Caco-2 (cell line): ENCODE measurements around the gene GAK. TPM values are rescaled to one million over a fixed set of nuclear protein-coding genes. Genes with fewer than 3 reads are reported as not detected.

Experiments used
- BruUV-seq: library from RNA; stranded (reverse); fragments of 400-500 nt; replicated peaks from 2 replicates; lab custom pipeline; 2021; lab: Mats Ljungman, UMichigan
- CTCF ChIA-PET: fragments of 300-600 bp; sonication (Branson Sonifier 250); formaldehyde crosslinking; loops from one replicate; lab custom pipeline; 2022; ENCODE audit warnings: antibody characterized with exemption; lab: Charles Lee
- POLR2A ChIA-PET: fragments of 300-600 bp; sonication (Branson Sonifier 250); formaldehyde crosslinking; loops from one replicate; lab custom pipeline; 2022; ENCODE audit warnings: antibody characterized with exemption; lab: Charles Lee
- DNase-seq, 2 experiments: peaks; one replicate each; pipeline versions ENCODE4 v3.0.0 to v3.0.0-alpha.2; 2020 to 2022
- H3K27me3 ChIP-seq: replicated peaks from 2 replicates; pipeline ENCODE4 v1.6.0; 2011; ENCODE audit warnings: low read length; ENCODE audit not compliant: control insufficient read depth, insufficient read depth
- H3K36me3 ChIP-seq: 2 replicates; pipeline ENCODE4 v1.5.1; 2011; ENCODE audit warnings: low read length; ENCODE audit not compliant: control insufficient read depth, insufficient read depth
- H3K4me1 ChIP-seq: fragments of 250-450 bp; sonication (Bioruptor Pico); 2 replicates; pipeline ENCODE4 v1.5.1; 2020; ENCODE audit warnings: mild to moderate bottlenecking
- H3K4me3 ChIP-seq: 2 replicates; pipeline ENCODE4 v1.5.1; 2011; ENCODE audit warnings: low read depth, mild to moderate bottlenecking, control low read depth, low read length
- H3K9me3 ChIP-seq: fragments of 250-450 bp; sonication (Bioruptor Pico); 2 replicates; pipeline ENCODE4 v1.5.1; 2020; ENCODE audit warnings: mild to moderate bottlenecking, moderate library complexity
- H3K27ac Mint-ChIP-seq: one replicate; pipeline ENCODE4 v1.8.0; 2022; ENCODE audit warnings: mixed read lengths; ENCODE audit not compliant: unreplicated experiment
- H3K27me3 Mint-ChIP-seq: one replicate; pipeline ENCODE4 v1.8.0; 2022; ENCODE audit warnings: mixed read lengths; ENCODE audit not compliant: insufficient read depth, unreplicated experiment
- H3K36me3 Mint-ChIP-seq: one replicate; pipeline ENCODE4 v1.8.0; 2022; ENCODE audit warnings: mild to moderate bottlenecking, mixed read lengths; ENCODE audit not compliant: insufficient read depth, unreplicated experiment
- H3K4me1 Mint-ChIP-seq: one replicate; pipeline ENCODE4 v1.8.0; 2022; ENCODE audit warnings: low read depth, mixed read lengths; ENCODE audit not compliant: unreplicated experiment
- H3K4me3 Mint-ChIP-seq: one replicate; pipeline ENCODE4 v1.8.0; 2022; ENCODE audit warnings: mild to moderate bottlenecking, moderate library complexity, mixed read lengths; ENCODE audit not compliant: unreplicated experiment
- H3K9me3 Mint-ChIP-seq: one replicate; pipeline ENCODE4 v1.8.0; 2022; ENCODE audit warnings: mixed read lengths; ENCODE audit not compliant: unreplicated experiment
- CTCF ChIP-seq, 2 experiments: fragments of 200-600 bp in 1 of 2; IDR thresholded peaks; 1 replicate in 1 of 2; 2 replicates in 1 of 2; pipeline versions ENCODE4 v1.5.1 to v1.8.0; 2011 to 2022; ENCODE audit warnings: antibody characterized with exemption in 1 of 2, control low read depth in 1 of 2, inconsistent platforms in 1 of 2, low read depth in 1 of 2, low read length in 1 of 2, mild to moderate bottlenecking in 1 of 2, moderate library complexity in 1 of 2; ENCODE audit not compliant: insufficient read depth in 1 of 2, severe bottlenecking in 1 of 2, unreplicated experiment in 1 of 2
- intact Hi-C: fragments of 100-400 bp; cut with micrococcal nuclease; formaldehyde crosslinking; loops from one replicate; pipeline ENCODE4 v1.10.0; 2022; ENCODE audit not compliant: unreplicated experiment
- total RNA-seq: library from RNA; stranded (reverse); gene quantifications from 2 replicates; pipeline ENCODE4 v1.2.3, GENCODE V29; 2022

The GAK gene
- total RNA-seq, 1 experiment from 2014 or later, result 126 TPM

- no peak overlapping the region for H3K4me3 ChIP-seq
Observed at GRCh38 chr4:885353-885752, 46.8 kb downstream of the GAK start.

GRCh38 chr4:884896-885295 is 47.2 kb downstream of the GAK start:
- intact Hi-C loops, result no loop called here
- Mint-ChIP-seq H3K4me3 (no peak overlapping the region), H3K27me3 (no peaks in the 10 kb centered on the region), H3K9me3 (no peaks in the 10 kb centered on the region), H3K27ac (no peak overlapping the region), H3K4me1 (no peaks in the 10 kb centered on the region), H3K36me3 (peaks cover 39% of the 10 kb centered on the region)
- Histone ChIP-seq H3K9me3 (no peaks in the 10 kb centered on the region), H3K36me3 (peaks cover 4% of the 10 kb centered on the region), H3K4me3 (no peak overlapping the region), H3K4me1 (no peaks in the 10 kb centered on the region), H3K27me3 (no peaks in the 10 kb centered on the region)
- ChIA-PET POLR2A (no interaction called here), CTCF (no interaction called here)
- TF ChIP-seq CTCF (IDR thresholded peaks at IDR 0.05; ENCODE audit: insufficient read depth in 1 of 2, low read depth in 1 of 2, low read length in 1 of 2, severe bottlenecking in 1 of 2, unreplicated experiment in 1 of 2), result no peak
- DNase-seq, result no peak
- BruUV-seq, result no TSS peak

More at GRCh38 chr4:885353-885752, 46.8 kb downstream of the GAK start:
- POLR2A ChIA-PET, result no interaction called here
- H3K27me3 Mint-ChIP-seq, result no peaks in the 10 kb centered on the region
- H3K36me3 Mint-ChIP-seq, result peaks cover 35% of the 10 kb centered on the region
- Histone ChIP-seq H3K27me3 (no peaks in the 10 kb centered on the region), H3K9me3 (no peaks in the 10 kb centered on the region), H3K36me3 (peaks cover 4% of the 10 kb centered on the region), H3K4me1 (no peaks in the 10 kb centered on the region)
- CTCF ChIA-PET, result no interaction called here
- intact Hi-C loops, result no loop called here
- TF ChIP-seq CTCF (IDR thresholded peaks at IDR 0.05; ENCODE audit: insufficient read depth in 1 of 2, low read depth in 1 of 2, low read length in 1 of 2, severe bottlenecking in 1 of 2, unreplicated experiment in 1 of 2), result no peak
- H3K27ac Mint-ChIP-seq, result no peak overlapping the region
- no peak overlapping the region for H3K4me3 Mint-ChIP-seq
- DNase-seq, result no peak
- no peaks in the 10 kb centered on the region for H3K4me1 Mint-ChIP-seq
- H3K9me3 Mint-ChIP-seq, result no peaks in the 10 kb centered on the region
- BruUV-seq, result no TSS peak

GRCh38 chr4:884259-884658 is 47.9 kb downstream of the GAK start:
- H3K36me3 ChIP-seq, result peaks cover 4% of the 10 kb centered on the region
- no peaks in the 10 kb centered on the region for H3K27me3 ChIP-seq
- ChIA-PET CTCF (no interaction called here), POLR2A (no interaction called here)
- BruUV-seq, result no TSS peak
- DNase-seq, result no peak
- no peaks in the 10 kb centered on the region for H3K9me3 ChIP-seq
- H3K4me1 Mint-ChIP-seq, result no peaks in the 10 kb centered on the region
- H3K4me3 ChIP-seq, result no peak overlapping the region
- H3K27me3 Mint-ChIP-seq, result no peaks in the 10 kb centered on the region
- H3K9me3 Mint-ChIP-seq, result no peaks in the 10 kb centered on the region
- no peak overlapping the region for H3K27ac Mint-ChIP-seq
- H3K4me3 Mint-ChIP-seq, result no peak overlapping the region
- peaks cover 46% of the 10 kb centered on the region for H3K36me3 Mint-ChIP-seq
- no peaks in the 10 kb centered on the region for H3K4me1 ChIP-seq
- intact Hi-C loops, result no loop called here
- TF ChIP-seq CTCF (IDR thresholded peaks at IDR 0.05; ENCODE audit: insufficient read depth in 1 of 2, low read depth in 1 of 2, low read length in 1 of 2, severe bottlenecking in 1 of 2, unreplicated experiment in 1 of 2), result no peak
